HepG2 (cell line): ENCODE data around the gene CCDC57. TPM values are rescaled to one million over a fixed set of nuclear protein-coding genes. Genes with fewer than 3 reads are reported as not detected.

ENCODE experiments used
- DMAP1 ChIP-seq: IDR thresholded peaks from 2 replicates; pipeline ENCODE4 v1.6.1; 2016
- HNRNPUL1 ChIP-seq: fragments of 200-400 bp; formaldehyde crosslinking; IDR thresholded peaks from 2 replicates; pipeline ENCODE4 v1.6.1; 2017; ENCODE audit warnings: low read depth, mild to moderate bottlenecking, low read length, moderate library complexity
- KAT2B ChIP-seq: fragments of 150-350 bp; IDR thresholded peaks from 2 replicates; pipeline ENCODE4 v1.6.1; 2014; ENCODE audit warnings: low read depth, low read length, borderline replicate concordance
- PLSCR1 ChIP-seq: sonication (generic); formaldehyde crosslinking; IDR thresholded peaks from 2 replicates; pipeline ENCODE4 v1.5.0; 2020; ENCODE audit warnings: missing genetic modification reagents, mild to moderate bottlenecking, borderline replicate concordance
- SMAD3 ChIP-seq: sonication (generic); formaldehyde crosslinking; IDR thresholded peaks from 2 replicates; pipeline ENCODE4 v1.4.0; 2020; ENCODE audit warnings: missing genetic modification reagents
- ZBTB34 ChIP-seq: sonication (generic); formaldehyde crosslinking; IDR thresholded peaks from 2 replicates; pipeline ENCODE4 v1.8.0; 2022; ENCODE audit warnings: mild to moderate bottlenecking, missing genetic modification reagents
- ZFP1 ChIP-seq: IDR thresholded peaks from 2 replicates; pipeline ENCODE4 v1.6.1; 2016
- ZNF10 ChIP-seq: sonication (generic); formaldehyde crosslinking; IDR thresholded peaks from 2 replicates; pipeline ENCODE4 v1.4.0; 2020; ENCODE audit warnings: mild to moderate bottlenecking, low read depth, missing genetic modification reagents, borderline replicate concordance
- ZNF136 ChIP-seq: sonication (generic); formaldehyde crosslinking; IDR thresholded peaks from 2 replicates; pipeline ENCODE4 v1.8.1; 2022; ENCODE audit warnings: low read depth, mild to moderate bottlenecking, moderate library complexity, missing genetic modification reagents
- ZNF281 ChIP-seq: sonication (generic); formaldehyde crosslinking; IDR thresholded peaks from 2 replicates; pipeline ENCODE4 v1.4.0; 2020; ENCODE audit warnings: missing genetic modification reagents, borderline replicate concordance
- ZNF335 ChIP-seq: sonication (generic); formaldehyde crosslinking; IDR thresholded peaks from 2 replicates; pipeline ENCODE4 v1.4.0; 2020; ENCODE audit warnings: missing genetic modification reagents
- ZNF549 ChIP-seq: sonication (generic); formaldehyde crosslinking; IDR thresholded peaks from 2 replicates; pipeline ENCODE4 v1.5.0; 2020; ENCODE audit warnings: missing genetic modification reagents
- ZNF550 ChIP-seq: sonication (generic); formaldehyde crosslinking; IDR thresholded peaks from 2 replicates; pipeline ENCODE4 v1.4.0; 2020; ENCODE audit warnings: mild to moderate bottlenecking, missing genetic modification reagents, borderline replicate concordance
- ZNF703 ChIP-seq: sonication (generic); formaldehyde crosslinking; IDR thresholded peaks from 2 replicates; pipeline ENCODE4 v1.5.1; 2020; ENCODE audit warnings: missing genetic modification reagents, mild to moderate bottlenecking, moderate library complexity, borderline replicate concordance
- ZNF788 ChIP-seq: sonication (generic); formaldehyde crosslinking; IDR thresholded peaks from 2 replicates; pipeline ENCODE4 v1.5.0; 2020; ENCODE audit warnings: mild to moderate bottlenecking, missing genetic modification reagents, borderline replicate concordance
- ZNF891 ChIP-seq: sonication (generic); formaldehyde crosslinking; IDR thresholded peaks from 2 replicates; pipeline ENCODE4 v1.5.0; 2020; ENCODE audit warnings: mild to moderate bottlenecking, missing genetic modification reagents
- ZZZ3 ChIP-seq: sonication (generic); formaldehyde crosslinking; IDR thresholded peaks from 2 replicates; pipeline ENCODE4 v1.4.0; 2020; ENCODE audit warnings: missing genetic modification reagents, mild to moderate bottlenecking, borderline replicate concordance
- polyA plus RNA-seq, 8 experiments: library from polyadenylated mRNA; depleted of rRNA in 3 of 8; stranded (reverse) in 7 of 8; unstranded in 1 of 8; fragments of >200 nt; fragmentation: Illumina TruSeq in 4 of 8; extraction: Trizol in 4 of 8; gene quantifications; 2 replicates each; pipeline versions ENCODE4 v1.2.1 to v1.2.3, GENCODE V29; 2011 to 2016; ENCODE audit warnings: low read depth in 4 of 8, missing spikeins in 1 of 8, mixed read lengths in 1 of 8; ENCODE audit not compliant: insufficient read depth in 1 of 8
- total RNA-seq, 5 experiments: library from RNA; depleted of rRNA; stranded (reverse); fragments of >200 nt; fragmentation: Illumina TruSeq; extraction: Trizol; gene quantifications; 2 replicates each; pipeline ENCODE4 v1.2.3, GENCODE V29; 2016; ENCODE audit warnings: low read depth in 1 of 5

The CCDC57 gene
- total and polyA plus RNA-seq, 2 of the 13 experiments (the other 11 are each of a cell fraction or from before 2014, with no cell fraction given) = 59.3 to 59.9 TPM

GRCh38 chr17:82240506-82241182 lies 28.0 kb upstream of the CCDC57 start (continued):
- TF ChIP-seq HNRNPUL1 (no peak), ZNF788 (CRISPR knock-in tag) (peak; percentile 71), ZNF281 (no peak), ZNF891 (CRISPR knock-in tag) (no peak; the same call in 1 of the 2 replicates), ZFP1 (CRISPR knock-in tag) (no peak), ZZZ3 (CRISPR knock-in tag) (peak; percentile 73; the same call in 1 of the 2 replicates), ZNF10 (CRISPR knock-in tag) (0 out of 2 replicates have a peak, but pooled peaks have one; percentile 70), ZNF703 (CRISPR knock-in tag) (peak; percentile 37; the same call in 1 of the 2 replicates), SMAD3 (CRISPR knock-in tag) (no peak), ZBTB34 (CRISPR knock-in tag) (no peak; the same call in none of the 2 replicates), DMAP1 (no peak), ZNF136 (CRISPR knock-in tag) (no peak), PLSCR1 (no peak), ZNF549 (no peak), ZNF335 (CRISPR knock-in tag) (no peak), KAT2B (no peak), ZNF550 (CRISPR knock-in tag) (0 out of 2 replicates have a peak, but pooled peaks have one; percentile 76)
